ENCODE data around the gene RNF123.

GRCh38 chr3:49733551-49733950 is 44.2 kb downstream of the RNF123 start:
- TF ChIP-seq EZH2 (IDR thresholded peaks at IDR 0.05) (no peak), POLR2A (IDR thresholded peaks at IDR 0.05; ENCODE audit: borderline replicate concordance, extremely low read depth, insufficient read depth, insufficient read length) (no peak), MAX (IDR thresholded peaks at IDR 0.05) (no peak), ATF3 (IDR thresholded peaks at IDR 0.05) (no peak), ZNF274 (IDR thresholded peaks at IDR 0.05; ENCODE audit: low read depth, low read length) (no peak)
- TF ChIP-seq, protein P1, sequence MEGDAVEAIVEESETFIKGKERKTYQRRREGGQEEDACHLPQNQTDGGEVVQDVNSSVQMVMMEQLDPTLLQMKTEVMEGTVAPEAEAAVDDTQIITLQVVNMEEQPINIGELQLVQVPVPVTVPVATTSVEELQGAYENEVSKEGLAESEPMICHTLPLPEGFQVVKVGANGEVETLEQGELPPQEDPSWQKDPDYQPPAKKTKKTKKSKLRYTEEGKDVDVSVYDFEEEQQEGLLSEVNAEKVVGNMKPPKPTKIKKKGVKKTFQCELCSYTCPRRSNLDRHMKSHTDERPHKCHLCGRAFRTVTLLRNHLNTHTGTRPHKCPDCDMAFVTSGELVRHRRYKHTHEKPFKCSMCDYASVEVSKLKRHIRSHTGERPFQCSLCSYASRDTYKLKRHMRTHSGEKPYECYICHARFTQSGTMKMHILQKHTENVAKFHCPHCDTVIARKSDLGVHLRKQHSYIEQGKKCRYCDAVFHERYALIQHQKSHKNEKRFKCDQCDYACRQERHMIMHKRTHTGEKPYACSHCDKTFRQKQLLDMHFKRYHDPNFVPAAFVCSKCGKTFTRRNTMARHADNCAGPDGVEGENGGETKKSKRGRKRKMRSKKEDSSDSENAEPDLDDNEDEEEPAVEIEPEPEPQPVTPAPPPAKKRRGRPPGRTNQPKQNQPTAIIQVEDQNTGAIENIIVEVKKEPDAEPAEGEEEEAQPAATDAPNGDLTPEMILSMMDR (IDR thresholded peaks at IDR 0.05 in 2 of 3, conservative IDR thresholded peaks at IDR 0.05 in 1 of 3; ENCODE audit: borderline replicate concordance in 1 of 3, insufficient read depth in 1 of 3, low read depth in 2 of 3, low read length in 2 of 3), result no peak

All from HCT116 (cell line).